SU-DHL-6 (cell line): ENCODE measurements around the gene MRPL41.
"Not testable (repeated sequence)": the region's sequence is repeated elsewhere in the genome, so short reads cannot be mapped to it uniquely, and the experiment has no call there.

Source experiments
- CTCF ChIP-seq: fragments of 200-600 bp; sonication (generic); IDR thresholded peaks from one replicate; pipeline ENCODE4 v1.5.1; 2017; ENCODE audit warnings: antibody characterized with exemption, mild to moderate bottlenecking, low read length, moderate library complexity; ENCODE audit not compliant: insufficient read depth, poor library complexity, severe bottlenecking
- EZH2phosphoT487 ChIP-seq: fragments of 200-600 bp; sonication (generic), shearing (Covaris generic); conservative IDR thresholded peaks from 2 replicates; pipeline ENCODE4 v1.6.1; 2018; ENCODE audit warnings: mild to moderate bottlenecking, antibody characterized with exemption, low read length, moderate library complexity, mixed read lengths

GRCh38 chr9:137513801-137514570 is 37.7 kb upstream of the MRPL41 start:
- not testable (repeated sequence) for TF ChIP-seq CTCF, EZH2phosphoT487
